LNCAP (cell line): ENCODE measurements around the gene PIP5K1B.

Experiments used
- TF ChIP-seq, protein P1 (sequence below): fragments of 450-650 bp; IDR thresholded peaks from 2 replicates; pipeline ENCODE4 v1.5.1; 2017; ENCODE audit warnings: mild to moderate bottlenecking

The PIP5K1B gene

DNA sequence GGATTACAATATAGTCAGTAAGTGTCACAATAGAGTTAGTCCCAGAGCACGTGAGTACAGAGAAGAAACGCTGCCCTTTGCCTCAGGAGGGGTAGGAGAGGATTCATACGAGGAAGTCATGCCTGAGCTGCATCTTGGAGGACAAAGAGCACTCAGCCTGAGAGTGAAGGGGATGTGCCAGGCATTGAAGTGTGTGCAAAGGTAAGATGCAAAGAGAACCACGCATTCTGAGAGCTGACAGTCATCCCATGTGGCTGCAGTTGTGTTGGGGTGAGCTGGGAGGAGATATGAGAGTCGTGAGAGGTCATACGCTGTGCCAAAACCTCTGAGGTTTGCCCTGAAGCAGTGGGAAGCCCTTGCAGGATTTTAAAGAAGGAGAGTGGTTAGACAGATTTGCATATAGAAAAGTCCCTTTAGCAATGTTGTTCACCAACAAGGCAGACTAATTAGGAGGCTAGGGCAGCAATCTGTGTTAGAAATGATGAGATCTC, 97.5 kb downstream of the PIP5K1B start:
- TF ChIP-seq, protein P1, sequence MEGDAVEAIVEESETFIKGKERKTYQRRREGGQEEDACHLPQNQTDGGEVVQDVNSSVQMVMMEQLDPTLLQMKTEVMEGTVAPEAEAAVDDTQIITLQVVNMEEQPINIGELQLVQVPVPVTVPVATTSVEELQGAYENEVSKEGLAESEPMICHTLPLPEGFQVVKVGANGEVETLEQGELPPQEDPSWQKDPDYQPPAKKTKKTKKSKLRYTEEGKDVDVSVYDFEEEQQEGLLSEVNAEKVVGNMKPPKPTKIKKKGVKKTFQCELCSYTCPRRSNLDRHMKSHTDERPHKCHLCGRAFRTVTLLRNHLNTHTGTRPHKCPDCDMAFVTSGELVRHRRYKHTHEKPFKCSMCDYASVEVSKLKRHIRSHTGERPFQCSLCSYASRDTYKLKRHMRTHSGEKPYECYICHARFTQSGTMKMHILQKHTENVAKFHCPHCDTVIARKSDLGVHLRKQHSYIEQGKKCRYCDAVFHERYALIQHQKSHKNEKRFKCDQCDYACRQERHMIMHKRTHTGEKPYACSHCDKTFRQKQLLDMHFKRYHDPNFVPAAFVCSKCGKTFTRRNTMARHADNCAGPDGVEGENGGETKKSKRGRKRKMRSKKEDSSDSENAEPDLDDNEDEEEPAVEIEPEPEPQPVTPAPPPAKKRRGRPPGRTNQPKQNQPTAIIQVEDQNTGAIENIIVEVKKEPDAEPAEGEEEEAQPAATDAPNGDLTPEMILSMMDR, result no peak

GRCh38 chr9:68804911-68805889, 100.2 kb downstream of the PIP5K1B start:
- TF ChIP-seq, protein P1, result no peak

GRCh38 chr9:68805890-68806517, 101.0 kb downstream of the PIP5K1B start:
- TF ChIP-seq, protein P1, result no peak

DNA sequence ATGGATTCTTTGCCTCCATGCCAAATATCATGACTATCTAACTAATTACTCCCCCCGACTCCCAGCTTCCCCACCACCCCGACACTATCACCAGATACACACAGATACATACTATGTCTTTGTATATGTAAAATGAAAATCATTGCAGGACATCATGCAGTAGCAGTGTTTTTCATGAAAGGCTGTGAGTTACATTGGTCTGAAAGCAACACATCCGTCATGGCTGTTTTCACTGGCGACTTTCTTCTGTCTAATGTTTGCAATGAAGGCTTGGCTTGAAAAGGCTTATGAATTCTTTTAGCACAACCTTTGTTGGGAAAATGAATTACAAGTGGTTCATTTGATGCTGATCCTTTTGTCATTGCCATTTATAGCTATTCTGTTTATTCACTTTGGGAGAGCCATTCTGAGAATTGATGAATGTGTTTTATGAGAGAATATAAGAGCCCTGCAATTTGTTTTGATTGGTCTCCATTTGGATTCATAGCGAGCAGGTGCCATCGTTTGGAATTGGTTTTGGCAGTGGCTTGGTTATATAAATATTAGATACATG, 103.4 kb downstream of the PIP5K1B start:
- TF ChIP-seq, protein P1, result no peak

DNA sequence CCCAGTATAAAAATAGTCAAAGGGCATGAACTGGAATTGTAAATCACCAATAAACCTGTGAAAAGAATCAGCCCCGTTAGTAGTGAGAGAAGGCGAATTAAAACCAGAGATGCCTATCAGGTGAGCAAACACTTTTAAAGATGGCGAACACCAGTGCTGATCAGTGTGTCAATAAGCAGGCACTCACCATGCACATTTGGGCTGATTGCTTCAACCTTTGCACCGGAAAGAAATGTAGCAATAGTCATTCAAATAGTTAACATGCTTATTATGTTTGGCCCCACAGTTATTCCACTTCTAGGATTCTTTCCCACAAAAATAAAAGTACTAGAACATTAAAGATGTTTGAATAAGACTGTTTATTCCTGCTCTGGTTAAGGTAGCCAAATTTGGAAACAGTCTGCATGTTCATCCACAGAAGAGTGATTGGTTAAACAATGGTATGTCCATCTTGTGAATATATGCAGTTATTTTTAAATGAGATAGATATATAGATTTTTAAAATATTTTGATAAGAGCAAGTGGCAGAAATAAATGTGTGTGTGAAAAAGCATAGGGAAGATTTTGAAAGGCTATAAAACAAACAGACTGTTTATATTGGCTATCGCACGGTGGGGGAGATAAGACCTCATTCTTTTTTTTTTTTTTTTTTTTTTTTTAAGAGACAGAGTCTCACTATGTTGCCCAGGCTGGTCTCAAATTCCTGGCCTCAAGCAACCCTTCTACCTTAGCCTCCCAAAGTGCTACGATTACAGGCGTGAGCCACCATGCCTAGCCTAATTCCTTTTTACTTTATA, 112.2 kb downstream of the PIP5K1B start:
- TF ChIP-seq, protein P1, result no peak

- TF ChIP-seq, protein P1, result no peak
Measured at GRCh38 chr9:68819065-68819464, 114.0 kb downstream of the PIP5K1B start.

DNA sequence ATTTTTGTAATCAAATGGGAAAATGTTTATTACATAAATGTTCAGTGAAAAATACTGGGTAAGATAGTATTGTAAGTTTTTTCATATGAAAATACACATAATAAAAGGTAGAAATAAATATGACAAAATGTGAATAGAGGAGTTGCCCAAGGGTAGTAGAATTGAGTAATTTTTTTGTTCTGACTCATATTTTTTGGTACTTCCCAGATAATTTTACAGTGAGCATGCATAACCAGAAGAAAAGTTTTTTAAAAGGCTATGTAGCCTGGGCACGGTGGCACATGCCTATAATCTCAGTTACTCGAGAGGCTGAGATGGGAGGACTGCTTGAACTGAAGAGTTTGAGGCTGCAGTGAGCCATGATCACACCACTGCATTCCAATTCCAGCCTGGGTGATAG, 116.9 kb downstream of the PIP5K1B start:
- TF ChIP-seq, protein P1, result no peak
